Stimulated activated CD8-positive, alpha-beta memory T cell treated with anti-CD3 and anti-CD28 coated beads, Interleukin-12 subunit alpha, Interleukin-12 subunit beta, amount 100 ng/mL, for 1 hour (primary cell): ENCODE measurements around the gene ZNF282.
"Not testable (repeated sequence)": the region's sequence is repeated elsewhere in the genome, so short reads cannot be mapped to it uniquely, and the experiment has no call there.

Source experiments
- DNase-seq: peaks from one replicate; pipeline ENCODE4 v3.0.0-alpha.2; 2020; ENCODE audit warnings: low read depth

Gene ZNF282

GRCh38 chr7:149256568-149256967 lies 61.2 kb downstream of the ZNF282 start:
- no peak for DNase-seq

GRCh38 chr7:149257146-149257545 lies 61.8 kb downstream of the ZNF282 start:
- DNase-seq: no peak

- DNase-seq: no peak
Observed at GRCh38 chr7:149261316-149261828, 66.0 kb downstream of the ZNF282 start.

- peak; percentile 74 for DNase-seq
Observed at GRCh38 chr7:149261829-149262617, 66.7 kb downstream of the ZNF282 start, which contains the start of gene ZNF783. Gene ZNF783 (plus strand): TSS chr7:149262196. CDS start chr7:149262334, 138 bp downstream.

- no peak for DNase-seq
Observed at GRCh38 chr7:149266451-149266850, 71.1 kb downstream of the ZNF282 start.

- DNase-seq: no peak
Observed at GRCh38 chr7:149267733-149268132, 72.4 kb downstream of the ZNF282 start.

GRCh38 chr7:149274424-149274823 lies 79.1 kb downstream of the ZNF282 start:
- DNase-seq: not testable (repeated sequence)
